ENCODE measurements around the gene USP28.
"Not testable (repeated sequence)": the region's sequence is repeated elsewhere in the genome, so short reads cannot be mapped to it uniquely, and the experiment has no call there.

GRCh38 chr11:113763040-113763439 lies 112.3 kb downstream of the USP28 start:
- not testable (repeated sequence) for TF ChIP-seq CTCF (IDR thresholded peaks at IDR 0.05; ENCODE audit: insufficient read depth, low read length); POLR2AphosphoS5 (IDR thresholded peaks at IDR 0.05; ENCODE audit: low read depth); GABPA (IDR thresholded peaks at IDR 0.05; ENCODE audit: low read depth); REST (IDR thresholded peaks at IDR 0.05; ENCODE audit: insufficient replicate concordance, low read depth)

All from HL-60 (cell line).